ENCODE measurements around the gene UGT1A8. TPM values are rescaled to one million over a fixed set of nuclear protein-coding genes. Genes with fewer than 3 reads are reported as not detected.

UGT1A8 gene
- total RNA-seq, 1 experiment from 2014 or later, result not detected

DNA sequence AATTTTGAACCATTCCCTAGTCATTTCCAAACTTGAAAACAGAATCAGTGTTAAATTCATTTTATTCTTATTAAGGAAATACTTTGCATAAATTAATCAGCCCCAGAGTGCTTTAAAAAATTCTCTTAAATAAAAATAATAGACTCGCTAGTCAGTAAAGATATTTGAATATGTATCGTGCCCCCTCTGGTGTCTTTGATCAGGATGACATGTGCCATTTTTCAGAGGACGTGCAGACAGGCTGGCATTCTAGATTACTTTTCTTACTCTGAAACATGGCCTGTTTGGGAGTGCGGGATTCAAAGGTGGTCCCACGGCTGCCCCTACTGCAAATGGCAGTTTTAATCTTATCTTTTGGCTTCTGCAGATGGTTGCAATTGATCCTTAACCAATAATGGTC lies 155.2 kb downstream of the UGT1A8 start:
- Mint-ChIP-seq H3K4me1 (ENCODE audit: insufficient read depth, unreplicated experiment) (no peaks in the 10 kb centered on the region), H3K36me3 (ENCODE audit: insufficient read depth, unreplicated experiment) (no peaks in the 10 kb centered on the region), H3K27ac (ENCODE audit: low read depth, unreplicated experiment) (no peak overlapping the region), H3K9me3 (ENCODE audit: unreplicated experiment) (peaks cover 19% of the 10 kb centered on the region), H3K4me3 (ENCODE audit: unreplicated experiment) (no peak overlapping the region), H3K27me3 (ENCODE audit: insufficient read depth, unreplicated experiment) (no peaks in the 10 kb centered on the region)
- DNase-seq (ENCODE audit: unreplicated experiment), result no peak
- CTCF ChIA-PET, result no interaction called here
- BruUV-seq (replicated peaks), result no TSS peak
- intact Hi-C loops (cut with micrococcal nuclease), result no loop called here
- POLR2A ChIA-PET, result no interaction called here
- TF ChIP-seq CTCF (IDR thresholded peaks at IDR 0.05; ENCODE audit: unreplicated experiment), result no peak

DNA sequence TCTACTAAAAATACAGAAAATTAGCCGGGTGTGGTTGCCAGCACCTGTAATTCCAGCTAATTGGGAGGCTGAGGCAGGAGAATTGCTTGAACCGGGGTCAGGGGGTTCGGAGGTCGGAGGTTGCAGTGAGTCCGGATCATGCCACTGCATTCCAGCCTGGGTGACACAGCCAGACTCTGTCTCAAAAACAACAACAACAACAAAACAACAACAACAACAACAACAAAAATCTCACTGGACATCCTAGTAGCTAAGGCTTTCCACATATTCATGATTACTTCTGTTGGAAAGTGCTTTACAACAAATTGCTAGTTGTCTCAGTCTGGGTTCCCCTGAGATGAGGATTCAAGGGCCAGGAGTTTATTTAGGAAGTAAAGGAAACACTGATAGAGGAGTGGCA lies 156.4 kb downstream of the UGT1A8 start:
- no TSS peak for BruUV-seq (replicated peaks)
- intact Hi-C loops (cut with micrococcal nuclease), result no loop called here
- Mint-ChIP-seq H3K4me3 (ENCODE audit: unreplicated experiment) (no peak overlapping the region), H3K4me1 (ENCODE audit: insufficient read depth, unreplicated experiment) (no peaks in the 10 kb centered on the region), H3K27ac (ENCODE audit: low read depth, unreplicated experiment) (no peak overlapping the region), H3K36me3 (ENCODE audit: insufficient read depth, unreplicated experiment) (no peaks in the 10 kb centered on the region), H3K27me3 (ENCODE audit: insufficient read depth, unreplicated experiment) (no peaks in the 10 kb centered on the region), H3K9me3 (ENCODE audit: unreplicated experiment) (peaks cover 19% of the 10 kb centered on the region)
- TF ChIP-seq CTCF (IDR thresholded peaks at IDR 0.05; ENCODE audit: unreplicated experiment), result no peak
- no peak for DNase-seq (ENCODE audit: unreplicated experiment)
- ChIA-PET CTCF (no interaction called here), POLR2A (no interaction called here)

- H3K4me3 Mint-ChIP-seq (ENCODE audit: unreplicated experiment), result no peak overlapping the region
- no peaks in the 10 kb centered on the region for H3K27me3 Mint-ChIP-seq (ENCODE audit: insufficient read depth, unreplicated experiment)
- H3K9me3 Mint-ChIP-seq (ENCODE audit: unreplicated experiment), result peaks cover 19% of the 10 kb centered on the region
- H3K4me1 Mint-ChIP-seq (ENCODE audit: insufficient read depth, unreplicated experiment), result no peaks in the 10 kb centered on the region
- ChIA-PET CTCF (no interaction called here), POLR2A (no interaction called here)
- H3K27ac Mint-ChIP-seq (ENCODE audit: low read depth, unreplicated experiment), result no peak overlapping the region
- no peak for DNase-seq (ENCODE audit: unreplicated experiment)
- no peaks in the 10 kb centered on the region for H3K36me3 Mint-ChIP-seq (ENCODE audit: insufficient read depth, unreplicated experiment)
- BruUV-seq (replicated peaks), result no TSS peak
- no peak for TF ChIP-seq CTCF (IDR thresholded peaks at IDR 0.05; ENCODE audit: unreplicated experiment)
- intact Hi-C loops (cut with micrococcal nuclease), result no loop called here
These were observed 158.0 kb downstream of the UGT1A8 start for GRCh38 chr2:233775414-233775813.

- H3K4me1 Mint-ChIP-seq (ENCODE audit: insufficient read depth, unreplicated experiment), result no peaks in the 10 kb centered on the region
- no peak within 1 kb of the TSS for H3K4me3 Mint-ChIP-seq (ENCODE audit: unreplicated experiment)
- DNase-seq (ENCODE audit: unreplicated experiment), result no peak
- no peaks in the 10 kb centered on the region for H3K27me3 Mint-ChIP-seq (ENCODE audit: insufficient read depth, unreplicated experiment)
- H3K9me3 Mint-ChIP-seq (ENCODE audit: unreplicated experiment), result peaks cover 31% of the 10 kb centered on the region
- no peak for TF ChIP-seq CTCF (IDR thresholded peaks at IDR 0.05; ENCODE audit: unreplicated experiment)
- CTCF ChIA-PET, result interaction anchor here (0.7 kb wide), 2 partner anchors 836 to 844 kb away, joined by 3 read pairs; no protein-coding TSS in a partner anchor
- intact Hi-C loops (cut with micrococcal nuclease), result no loop called here
- POLR2A ChIA-PET, result interaction anchor here (1.2 kb wide), 1 partner anchor 50 kb away, joined by 3 read pairs; no protein-coding TSS in a partner anchor
- no peaks in the 10 kb centered on the region for H3K36me3 Mint-ChIP-seq (ENCODE audit: insufficient read depth, unreplicated experiment)
- H3K27ac Mint-ChIP-seq (ENCODE audit: low read depth, unreplicated experiment), result no peak within 1 kb of the TSS
- no TSS peak for BruUV-seq (replicated peaks)
These were observed 160.6 kb downstream of the UGT1A8 start, which contains the start of gene MROH2A for GRCh38 chr2:233778030-233778429. TSS of gene MROH2A (plus strand) at chr2:233778330. CDS start at chr2:233779359, 1,029 bp downstream.
